ENCODE measurements around the gene PSMA6. TPM values are rescaled to one million over a fixed set of nuclear protein-coding genes. Genes with fewer than 3 reads are reported as not detected.

Gene PSMA6
- total and polyA plus RNA-seq, 2 of the 13 experiments (the other 11 are each of a cell fraction or from before 2014, with no cell fraction given), result 525 to 1,109 TPM

DNA sequence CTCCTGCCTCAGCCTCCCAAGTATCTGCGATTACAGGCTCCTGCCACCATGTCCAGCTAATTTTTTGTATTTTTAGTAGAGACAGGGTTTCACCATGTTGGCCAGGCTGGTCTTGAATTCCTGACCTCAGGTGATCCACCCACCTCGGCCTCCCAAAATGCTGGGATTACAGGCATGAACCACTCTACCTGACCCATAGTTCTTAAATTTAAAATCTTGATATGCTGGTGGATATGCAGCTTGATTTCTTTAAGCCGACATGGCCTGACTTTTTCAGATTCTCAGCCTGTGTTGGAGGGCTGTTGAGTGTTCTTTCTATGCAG, 44.0 kb downstream of the PSMA6 start (continued):
- TF ChIP-seq, protein P1, sequence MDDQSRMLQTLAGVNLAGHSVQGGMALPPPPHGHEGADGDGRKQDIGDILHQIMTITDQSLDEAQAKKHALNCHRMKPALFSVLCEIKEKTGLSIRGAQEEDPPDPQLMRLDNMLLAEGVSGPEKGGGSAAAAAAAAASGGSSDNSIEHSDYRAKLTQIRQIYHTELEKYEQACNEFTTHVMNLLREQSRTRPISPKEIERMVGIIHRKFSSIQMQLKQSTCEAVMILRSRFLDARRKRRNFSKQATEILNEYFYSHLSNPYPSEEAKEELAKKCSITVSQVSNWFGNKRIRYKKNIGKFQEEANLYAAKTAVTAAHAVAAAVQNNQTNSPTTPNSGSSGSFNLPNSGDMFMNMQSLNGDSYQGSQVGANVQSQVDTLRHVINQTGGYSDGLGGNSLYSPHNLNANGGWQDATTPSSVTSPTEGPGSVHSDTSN (CRISPR knock-in tag; IDR thresholded peaks at IDR 0.05; ENCODE audit: borderline replicate concordance), result 0 out of 2 replicates have a peak, but pooled peaks have one; percentile 16
- TF ChIP-seq, protein P2, sequence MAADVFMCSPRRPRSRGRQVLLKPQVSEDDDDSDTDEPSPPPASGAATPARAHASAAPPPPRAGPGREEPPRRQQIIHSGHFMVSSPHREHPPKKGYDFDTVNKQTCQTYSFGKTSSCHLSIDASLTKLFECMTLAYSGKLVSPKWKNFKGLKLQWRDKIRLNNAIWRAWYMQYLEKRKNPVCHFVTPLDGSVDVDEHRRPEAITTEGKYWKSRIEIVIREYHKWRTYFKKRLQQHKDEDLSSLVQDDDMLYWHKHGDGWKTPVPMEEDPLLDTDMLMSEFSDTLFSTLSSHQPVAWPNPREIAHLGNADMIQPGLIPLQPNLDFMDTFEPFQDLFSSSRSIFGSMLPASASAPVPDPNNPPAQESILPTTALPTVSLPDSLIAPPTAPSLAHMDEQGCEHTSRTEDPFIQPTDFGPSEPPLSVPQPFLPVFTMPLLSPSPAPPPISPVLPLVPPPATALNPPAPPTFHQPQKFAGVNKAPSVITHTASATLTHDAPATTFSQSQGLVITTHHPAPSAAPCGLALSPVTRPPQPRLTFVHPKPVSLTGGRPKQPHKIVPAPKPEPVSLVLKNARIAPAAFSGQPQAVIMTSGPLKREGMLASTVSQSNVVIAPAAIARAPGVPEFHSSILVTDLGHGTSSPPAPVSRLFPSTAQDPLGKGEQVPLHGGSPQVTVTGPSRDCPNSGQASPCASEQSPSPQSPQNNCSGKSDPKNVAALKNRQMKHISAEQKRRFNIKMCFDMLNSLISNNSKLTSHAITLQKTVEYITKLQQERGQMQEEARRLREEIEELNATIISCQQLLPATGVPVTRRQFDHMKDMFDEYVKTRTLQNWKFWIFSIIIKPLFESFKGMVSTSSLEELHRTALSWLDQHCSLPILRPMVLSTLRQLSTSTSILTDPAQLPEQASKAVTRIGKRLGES (CRISPR knock-in tag; IDR thresholded peaks at IDR 0.05; ENCODE audit: borderline replicate concordance), result peak; percentile 8; the same call in 1 of the 2 replicates
- TF ChIP-seq ZNF773 (CRISPR knock-in tag; IDR thresholded peaks at IDR 0.05; ENCODE audit: borderline replicate concordance), result 0 out of 2 replicates have a peak, but pooled peaks have one; percentile 11
- TF ChIP-seq ZSCAN20 (CRISPR knock-in tag; IDR thresholded peaks at IDR 0.05; ENCODE audit: borderline replicate concordance), result 0 out of 2 replicates have a peak, but pooled peaks have one; percentile 56
- 0 out of 2 replicates have a peak, but pooled peaks have one; percentile 45 for TF ChIP-seq ZBTB49 (CRISPR knock-in tag; IDR thresholded peaks at IDR 0.05; ENCODE audit: borderline replicate concordance)
